ENCODE data around the gene JARID2. TPM values are rescaled to one million over a fixed set of nuclear protein-coding genes. Genes with fewer than 3 reads are reported as not detected.

Gene JARID2
- total and polyA plus RNA-seq, 2 of the 4 experiments (the other 2 are of a cell fraction) = 9.6 to 12.9 TPM

DNA sequence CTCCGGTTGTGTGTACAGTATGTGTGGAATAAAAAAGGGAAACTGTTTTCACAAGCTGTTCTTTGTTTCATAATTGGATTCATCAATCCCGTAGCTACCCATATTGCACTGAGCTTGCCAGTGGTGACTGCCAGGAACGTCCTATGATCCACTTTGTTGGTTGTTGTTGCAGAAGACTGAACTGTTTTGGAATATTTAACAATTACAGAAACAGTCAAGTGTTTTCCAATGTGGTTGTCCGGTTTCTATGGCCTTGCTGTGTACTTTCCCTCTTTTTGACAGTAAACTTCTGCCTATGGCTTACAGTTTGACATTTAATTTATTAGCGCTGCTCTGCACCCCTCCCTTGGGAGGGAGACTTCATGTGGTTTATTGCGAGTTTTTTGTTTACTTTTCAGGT is 275.7 kb downstream of the JARID2 start:
- in situ Hi-C loops (cut with MboI; ENCODE audit: low sequenced_read_pairs) = no loop called here
- WGBS, 2 experiments (ENCODE audit: extremely low coverage in 2 of 2, insufficient read length in 1 of 2) = no CpG with 5 or more reads among the region's 6 CpGs

More for the DNA sequence above, 275.7 kb downstream of the JARID2 start:
- Histone ChIP-seq H3K9me3 (ENCODE audit: control insufficient read depth, insufficient read depth, low read length) (no peaks in the 10 kb centered on the region), H4K20me1 (ENCODE audit: insufficient read depth, low read length) (peaks cover 3% of the 10 kb centered on the region; the same call in 1 of the 2 replicates), H3K4me2 (ENCODE audit: low read depth, low read length) (no peak overlapping the region), H3K23ac (ENCODE audit: low read depth, low read length) (no peak overlapping the region), H4K5ac (ENCODE audit: low read depth, low read length) (no peak overlapping the region), H3K27ac (ENCODE audit: insufficient read depth, low read length) (no peak overlapping the region), H3K4me1 (ENCODE audit: control insufficient read depth, insufficient read depth, low read length) (no peaks in the 10 kb centered on the region), H2BK120ac (ENCODE audit: low read depth, low read length) (no peak overlapping the region), H3K4ac (ENCODE audit: low read depth, low read length) (no peak overlapping the region), H3K79me1 (ENCODE audit: low read depth in 1 of 2, low read length in 2 of 2) (peaks cover 0 to 9% of the 10 kb centered on the region in 2 experiments; a peak in 2 of 4 replicates), H3K4me3 (ENCODE audit: insufficient read depth, low read depth, low read length) (no peak overlapping the region), H3K56ac (ENCODE audit: extremely low read depth, insufficient read depth, low read length) (no peak overlapping the region), H3K14ac (replicated peaks; ENCODE audit: low read depth, low read length) (no peak overlapping the region), H2AK5ac (ENCODE audit: low read depth, low read length) (no peak overlapping the region), H2BK15ac (ENCODE audit: low read depth, low read length) (no peak overlapping the region), H3K18ac (ENCODE audit: low read depth, low read length) (no peak overlapping the region), H3K27me3 (ENCODE audit: control insufficient read depth, insufficient read depth, low read length) (no peaks in the 10 kb centered on the region), H3K36me3 (ENCODE audit: control insufficient read depth, insufficient read depth, low read length) (peaks cover 64% of the 10 kb centered on the region), H4K91ac (ENCODE audit: insufficient read depth, low read depth, low read length) (no peak overlapping the region), H2BK5ac (ENCODE audit: low read depth, low read length, poor library complexity, severe bottlenecking) (no peak overlapping the region), H4K8ac (ENCODE audit: low read depth in 2 of 2, low read length in 2 of 2) (no peak overlapping the region), H3K9ac (ENCODE audit: low read depth, low read length) (no peak overlapping the region), H3K9me1 (ENCODE audit: insufficient read depth, low read length) (peaks cover 5% of the 10 kb centered on the region), H2AFZ (replicated peaks; ENCODE audit: low read length, poor library complexity) (no peak overlapping the region), H2BK20ac (ENCODE audit: low read depth, low read length) (no peak overlapping the region), H2AK9ac (replicated peaks; ENCODE audit: low read depth, low read length, poor library complexity) (no peak overlapping the region)
- ATAC-seq (ENCODE audit: low read depth) (no peak), DNase-seq (no peak)
- intact Hi-C loops (cut with micrococcal nuclease) (no loop called here), dilution Hi-C loops (cut with HindIII; ENCODE audit: low sequenced_read_pairs, unreplicated experiment) (no loop called here)
- BruUV-seq (replicated peaks) = no TSS peak
- TF ChIP-seq RFX5 (IDR thresholded peaks at IDR 0.05; ENCODE audit: low read depth, low read length) (no peak), MAFK (IDR thresholded peaks at IDR 0.05; ENCODE audit: low read depth, low read length) (no peak), MXI1 (IDR thresholded peaks at IDR 0.05; ENCODE audit: borderline replicate concordance, low read depth, low read length) (no peak), RCOR1 (IDR thresholded peaks at IDR 0.05; ENCODE audit: insufficient replicate concordance, low read length) (no peak), MAZ (IDR thresholded peaks at IDR 0.05; ENCODE audit: borderline replicate concordance, low read depth, low read length) (no peak)
- TF ChIP-seq, protein P1, sequence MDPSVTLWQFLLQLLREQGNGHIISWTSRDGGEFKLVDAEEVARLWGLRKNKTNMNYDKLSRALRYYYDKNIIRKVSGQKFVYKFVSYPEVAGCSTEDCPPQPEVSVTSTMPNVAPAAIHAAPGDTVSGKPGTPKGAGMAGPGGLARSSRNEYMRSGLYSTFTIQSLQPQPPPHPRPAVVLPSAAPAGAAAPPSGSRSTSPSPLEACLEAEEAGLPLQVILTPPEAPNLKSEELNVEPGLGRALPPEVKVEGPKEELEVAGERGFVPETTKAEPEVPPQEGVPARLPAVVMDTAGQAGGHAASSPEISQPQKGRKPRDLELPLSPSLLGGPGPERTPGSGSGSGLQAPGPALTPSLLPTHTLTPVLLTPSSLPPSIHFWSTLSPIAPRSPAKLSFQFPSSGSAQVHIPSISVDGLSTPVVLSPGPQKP (IDR thresholded peaks at IDR 0.05; ENCODE audit: borderline replicate concordance, low read depth, low read length) = no peak
- TF ChIP-seq, protein P2, sequence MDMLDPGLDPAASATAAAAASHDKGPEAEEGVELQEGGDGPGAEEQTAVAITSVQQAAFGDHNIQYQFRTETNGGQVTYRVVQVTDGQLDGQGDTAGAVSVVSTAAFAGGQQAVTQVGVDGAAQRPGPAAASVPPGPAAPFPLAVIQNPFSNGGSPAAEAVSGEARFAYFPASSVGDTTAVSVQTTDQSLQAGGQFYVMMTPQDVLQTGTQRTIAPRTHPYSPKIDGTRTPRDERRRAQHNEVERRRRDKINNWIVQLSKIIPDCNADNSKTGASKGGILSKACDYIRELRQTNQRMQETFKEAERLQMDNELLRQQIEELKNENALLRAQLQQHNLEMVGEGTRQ (IDR thresholded peaks at IDR 0.05; ENCODE audit: low read depth, low read length) = no peak
- ChIA-PET POLR2A (ENCODE audit: unreplicated experiment) (no interaction called here), CTCF (no interaction called here)
